VCaP (cell line): ENCODE data around the gene F5.

ENCODE experiments used
- H3K27ac ChIP-seq: fragments of 450-650 bp; 2 replicates; pipeline ENCODE4 v1.5.1; 2017
- CTCF ChIP-seq: fragments of 450-650 bp; conservative IDR thresholded peaks from 2 replicates; pipeline ENCODE4 v1.5.1; 2017; ENCODE audit warnings: mild to moderate bottlenecking, moderate library complexity

F5 gene

GRCh38 chr1:169488157-169488556, 98.1 kb downstream of the F5 start:
- no peak overlapping the region for H3K27ac ChIP-seq
- TF ChIP-seq CTCF, result no peak

GRCh38 chr1:169487561-169487960, 98.7 kb downstream of the F5 start:
- TF ChIP-seq CTCF, result no peak
- no peak overlapping the region for H3K27ac ChIP-seq

GRCh38 chr1:169487133-169487532, 99.1 kb downstream of the F5 start:
- no peak for TF ChIP-seq CTCF
- peak overlapping the region; percentile 95 for H3K27ac ChIP-seq

GRCh38 chr1:169486281-169487051, 99.8 kb downstream of the F5 start:
- no peak for TF ChIP-seq CTCF
- H3K27ac ChIP-seq, result peak overlapping the region; percentile 95

GRCh38 chr1:169485431-169486280, 100.6 kb downstream of the F5 start, which contains the start of gene SLC19A2:
Gene SLC19A2, minus strand, starts transcription at chr1:169485944. Its CDS starts 178 bp downstream, at chr1:169485766.
- H3K27ac ChIP-seq, result peak within 1 kb of the TSS; percentile 95

GRCh38 chr1:169484683-169485430, 101.4 kb downstream of the F5 start:
- no peak for TF ChIP-seq CTCF
- H3K27ac ChIP-seq, result peak overlapping the region; percentile 95

More at GRCh38 chr1:169485431-169486280, 100.6 kb downstream of the F5 start, which contains the start of gene SLC19A2:
- TF ChIP-seq CTCF, result peak; percentile 33

GRCh38 chr1:169484101-169484500, 102.2 kb downstream of the F5 start:
- peak overlapping the region; percentile 95 for H3K27ac ChIP-seq
- no peak for TF ChIP-seq CTCF
